HK-2 (cell line): ENCODE results near the gene ZC3H8.

Experiments used
- DNase-seq: peaks from one replicate; pipeline ENCODE4 v3.0.0-alpha.2; 2018; ENCODE audit not compliant: unreplicated experiment

Gene ZC3H8

DNA sequence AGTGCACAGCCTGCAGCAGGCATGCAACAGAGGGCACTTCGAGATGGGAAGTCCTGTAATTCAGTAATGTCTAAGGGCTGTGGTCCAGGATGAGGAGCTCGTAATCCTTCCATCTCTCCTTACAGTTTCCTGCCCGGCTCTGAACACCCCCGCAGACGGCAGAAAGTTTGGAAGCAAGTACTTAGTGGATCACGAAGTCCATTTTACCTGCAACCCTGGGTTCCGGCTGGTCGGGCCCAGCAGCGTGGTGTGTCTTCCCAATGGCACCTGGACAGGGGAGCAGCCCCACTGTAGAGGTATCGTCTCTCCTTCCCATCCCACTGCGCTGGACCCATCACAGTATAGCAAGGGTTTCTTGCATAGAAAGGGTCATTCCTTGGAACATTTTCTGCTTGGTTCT lies 90.0 kb downstream of the ZC3H8 start:
- DNase-seq: no peak

DNA sequence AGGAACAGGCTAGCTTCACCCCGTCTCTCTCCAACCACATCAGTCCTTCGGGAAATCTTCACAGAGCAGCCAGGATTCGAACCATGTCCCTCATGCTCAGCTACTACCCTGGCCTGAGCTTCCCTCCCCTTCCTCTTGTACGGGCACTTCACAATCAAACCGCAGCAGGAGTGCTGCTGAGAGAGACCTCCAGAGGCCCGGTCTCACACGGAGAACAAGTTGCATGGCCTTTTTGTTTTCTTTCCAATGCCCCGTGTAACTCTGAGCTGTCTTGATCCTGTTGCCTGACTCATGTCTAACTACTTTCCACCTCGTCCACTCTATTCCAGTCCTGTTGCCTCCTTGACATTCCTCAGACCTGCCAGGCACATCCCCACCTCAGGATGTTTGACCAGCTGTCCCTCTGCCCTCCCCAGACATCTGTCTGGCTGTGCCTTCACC lies 91.3 kb downstream of the ZC3H8 start:
- no peak for DNase-seq

GRCh38 chr2:112162956-112163355 lies 91.9 kb downstream of the ZC3H8 start:
- DNase-seq: no peak

DNA sequence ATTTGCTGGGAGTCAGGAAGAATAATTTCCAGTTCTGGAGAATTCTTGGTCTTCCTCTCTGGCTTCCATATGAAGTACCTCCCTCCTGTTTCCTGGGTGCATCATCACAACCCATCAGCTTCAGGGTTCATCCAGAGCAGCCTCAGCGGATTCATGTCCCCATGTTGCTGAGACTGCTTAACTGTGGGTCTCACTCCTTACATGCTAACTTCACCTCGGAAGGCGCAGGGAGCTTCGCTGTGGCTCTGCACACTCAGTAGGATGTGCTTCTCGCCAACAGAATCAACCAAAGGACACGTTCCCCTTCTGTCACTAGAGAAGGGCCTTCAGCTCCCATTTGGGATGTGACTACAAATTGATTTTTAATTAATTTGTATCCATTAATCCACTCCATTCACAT lies 92.5 kb downstream of the ZC3H8 start:
- DNase-seq: no peak
